ENCODE results near the gene GMDS.

Gene GMDS

GRCh38 chr6:2178125-2178524 lies 67.3 kb downstream of the GMDS start:
- DNase-seq (ENCODE audit: low spot score) = no peak

- DNase-seq (ENCODE audit: low spot score) = no peak
Observed at GRCh38 chr6:2175825-2176224, 69.6 kb downstream of the GMDS start.

GRCh38 chr6:2173203-2173961 lies 72.0 kb downstream of the GMDS start:
- no peak for DNase-seq (ENCODE audit: low spot score)

- DNase-seq (ENCODE audit: low spot score) = no peak
Observed at GRCh38 chr6:2171728-2172127, 73.7 kb downstream of the GMDS start.

GRCh38 chr6:2168480-2168879 lies 76.9 kb downstream of the GMDS start:
- DNase-seq (ENCODE audit: low spot score) = no peak

DNA sequence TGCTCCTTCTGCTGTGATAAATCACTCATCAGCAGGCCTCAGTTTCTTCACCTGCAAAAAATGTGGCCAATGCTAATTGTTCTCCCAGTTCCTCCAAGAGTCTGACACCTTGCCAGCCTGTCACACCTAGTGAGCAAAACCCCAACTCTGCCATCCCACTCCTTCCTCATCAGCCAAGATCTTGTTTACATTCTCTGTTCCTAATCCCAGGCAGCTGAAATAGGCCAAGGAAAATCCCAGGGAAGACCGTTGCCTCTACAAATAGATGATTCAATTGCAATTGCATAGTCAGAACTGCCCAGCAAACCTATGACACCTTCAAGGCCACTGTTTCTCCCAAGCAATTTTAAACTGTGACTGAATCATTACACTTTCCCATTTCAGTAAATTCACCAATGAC lies 78.7 kb downstream of the GMDS start:
- no peak for DNase-seq (ENCODE audit: low spot score)

DNA sequence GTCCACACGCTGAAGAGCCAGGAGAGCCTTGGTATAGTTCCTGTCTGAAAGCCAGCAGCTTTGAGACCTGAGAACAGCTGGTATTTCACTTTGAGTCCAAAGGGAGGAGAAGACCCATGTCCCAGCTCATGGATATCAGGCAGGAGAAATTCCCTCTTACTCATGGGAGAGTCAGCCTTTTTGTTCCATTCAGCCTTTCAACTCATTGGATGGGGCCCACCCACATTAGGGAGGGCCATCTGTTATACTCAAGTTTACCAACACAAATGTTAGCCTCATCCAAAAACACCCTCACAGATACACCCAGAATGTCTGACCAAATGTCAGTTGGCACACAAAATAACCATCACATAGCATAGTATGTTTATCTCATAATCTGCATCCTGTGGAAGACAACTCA lies 80.1 kb downstream of the GMDS start:
- no peak for DNase-seq (ENCODE audit: low spot score)

DNA sequence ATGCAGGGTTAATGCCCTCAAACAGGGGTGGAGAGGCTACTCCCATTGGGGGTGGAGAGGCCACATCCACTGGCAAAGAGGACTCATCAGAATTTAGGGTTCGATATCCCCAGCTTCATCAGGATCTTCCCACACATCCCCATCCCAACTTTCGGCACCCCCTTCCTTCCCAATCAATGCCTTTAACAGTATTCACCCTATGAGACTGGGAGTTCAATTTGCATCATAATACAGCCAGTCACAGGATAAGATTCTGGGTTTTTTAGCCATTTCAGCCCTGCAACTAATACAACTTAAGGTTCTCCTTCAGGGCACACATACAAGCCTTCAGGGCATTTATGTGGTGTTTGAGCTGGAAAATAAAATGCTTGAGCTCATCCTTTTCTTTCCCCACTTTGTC lies 80.9 kb downstream of the GMDS start:
- DNase-seq (ENCODE audit: low spot score) = no peak

- no peak for DNase-seq (ENCODE audit: low spot score)
Observed at GRCh38 chr6:2162079-2162445, 83.3 kb downstream of the GMDS start.

DNA sequence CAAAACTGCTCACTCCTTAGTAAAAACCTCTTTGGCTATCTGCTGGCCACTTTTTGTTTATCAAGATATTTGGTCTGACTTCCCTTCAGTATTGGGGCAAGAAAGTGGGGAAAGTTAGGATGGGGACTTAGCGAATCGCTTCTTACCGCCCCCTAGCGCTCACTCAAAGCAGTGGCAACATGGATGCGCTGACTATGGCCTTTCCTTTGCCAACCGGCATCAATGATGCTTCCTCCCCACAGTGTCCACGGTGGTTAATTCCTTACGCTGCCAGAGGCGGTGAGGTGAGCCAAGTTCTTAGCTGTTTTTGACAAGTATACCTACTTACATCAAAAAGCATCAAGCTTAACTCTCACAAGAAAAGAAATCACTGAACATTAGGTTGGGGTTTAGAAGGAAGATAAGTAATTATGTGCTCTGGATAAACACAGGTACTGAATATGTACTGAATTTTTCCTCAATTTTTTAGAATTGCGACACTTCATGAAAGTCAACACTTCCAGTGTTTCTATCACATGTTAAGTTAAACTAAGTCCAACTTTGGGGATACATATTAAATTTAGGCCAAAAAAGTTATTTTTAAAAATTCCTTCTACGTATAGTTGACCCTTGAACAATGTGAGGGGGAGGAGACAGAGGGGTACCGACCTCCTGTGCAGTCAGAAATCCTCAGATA lies 86.7 kb downstream of the GMDS start:
- DNase-seq (ENCODE audit: low spot score) = no peak

DNA sequence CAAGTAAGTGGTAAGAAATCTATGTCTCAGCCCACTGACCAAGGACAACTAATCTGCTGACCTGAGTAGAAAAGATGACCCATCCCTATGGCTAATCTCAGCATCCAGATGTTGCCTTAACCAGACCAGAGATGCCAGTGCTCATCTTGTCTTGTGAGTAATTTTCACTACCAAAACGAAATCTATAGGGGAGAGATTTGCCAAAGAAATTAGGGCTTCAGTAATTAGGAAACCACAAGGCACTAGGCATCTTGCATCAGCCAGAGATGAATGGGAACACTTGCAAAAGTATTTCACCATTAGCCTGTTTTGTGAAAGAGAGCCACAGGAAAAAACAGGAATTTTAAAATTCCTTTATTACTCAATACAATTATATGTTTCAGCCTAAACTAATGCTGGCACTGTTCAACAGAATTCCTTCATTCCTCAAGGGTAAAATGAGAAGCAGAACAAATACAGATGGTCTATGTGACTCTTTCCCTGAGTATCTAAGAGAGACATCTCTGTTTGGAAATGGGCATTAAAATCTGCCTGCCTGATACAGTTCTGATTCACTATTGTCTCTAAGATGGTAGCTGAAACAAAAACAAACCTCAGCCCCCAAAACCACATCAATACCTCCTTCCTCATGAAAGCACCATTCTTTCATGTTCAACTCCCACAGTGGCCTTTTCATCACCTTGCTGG lies 87.8 kb downstream of the GMDS start:
- no peak for DNase-seq (ENCODE audit: low spot score)

GRCh38 chr6:2155206-2155605 lies 90.2 kb downstream of the GMDS start:
- no peak for DNase-seq (ENCODE audit: low spot score)

GRCh38 chr6:2149361-2150006 lies 95.9 kb downstream of the GMDS start:
- DNase-seq (ENCODE audit: low spot score) = no peak

- no peak for DNase-seq (ENCODE audit: low spot score)
Observed at GRCh38 chr6:2148748-2149147, 96.7 kb downstream of the GMDS start.

- DNase-seq (ENCODE audit: low spot score) = no peak
Observed at GRCh38 chr6:2147766-2148448, 97.5 kb downstream of the GMDS start.

DNA sequence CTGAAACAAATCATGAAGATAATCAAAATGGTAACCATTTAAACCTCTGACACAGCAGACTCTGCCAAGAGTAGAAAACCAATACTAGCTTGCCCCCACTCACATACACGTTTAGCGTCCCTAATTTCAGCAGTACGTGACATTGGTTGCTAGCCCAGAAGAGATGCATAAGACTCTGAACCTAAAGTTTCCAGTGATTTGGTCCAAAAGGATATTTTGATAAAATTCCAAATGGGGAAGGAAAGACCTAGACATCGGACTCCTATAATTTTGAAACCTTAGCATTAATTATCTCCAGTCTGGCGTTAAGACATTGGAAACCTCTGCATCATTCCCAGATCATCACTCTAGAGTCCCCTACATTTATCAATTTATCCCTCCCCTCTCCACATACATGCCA lies 98.1 kb downstream of the GMDS start:
- no peak for DNase-seq (ENCODE audit: low spot score)

GRCh38 chr6:2144210-2144609 lies 101.2 kb downstream of the GMDS start:
- no peak for DNase-seq (ENCODE audit: low spot score)

DNA sequence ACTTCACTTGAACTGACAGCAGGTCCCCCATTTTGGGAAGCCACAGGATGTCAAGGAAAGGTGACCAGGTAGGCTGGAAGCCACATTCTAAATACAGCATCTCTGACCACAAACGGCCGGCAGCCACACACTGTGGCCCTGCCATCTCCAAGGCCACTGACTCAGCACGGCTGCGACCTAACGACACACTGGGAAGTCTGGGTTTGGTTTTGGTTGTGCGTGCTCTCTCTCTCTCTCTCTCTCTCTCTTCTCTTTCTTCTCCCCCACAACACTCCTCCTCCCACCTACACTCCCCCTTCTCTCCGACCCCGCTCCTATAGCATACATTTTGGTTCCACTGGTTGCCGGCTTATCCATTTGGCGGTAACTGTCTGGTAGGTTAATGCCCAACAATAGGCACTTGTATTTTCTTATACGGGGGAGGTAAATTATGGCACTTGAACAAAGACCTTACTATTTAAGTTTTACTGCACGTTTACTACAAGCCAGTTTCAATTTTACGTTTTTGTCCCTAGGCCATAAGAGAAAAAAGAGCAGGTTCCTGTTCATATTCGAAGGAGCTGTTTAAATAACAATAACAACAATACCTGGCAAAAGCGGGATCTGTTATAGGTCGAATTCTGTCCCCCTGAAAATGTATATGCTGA lies 103.6 kb downstream of the GMDS start:
- no peak for DNase-seq (ENCODE audit: low spot score)

DNA sequence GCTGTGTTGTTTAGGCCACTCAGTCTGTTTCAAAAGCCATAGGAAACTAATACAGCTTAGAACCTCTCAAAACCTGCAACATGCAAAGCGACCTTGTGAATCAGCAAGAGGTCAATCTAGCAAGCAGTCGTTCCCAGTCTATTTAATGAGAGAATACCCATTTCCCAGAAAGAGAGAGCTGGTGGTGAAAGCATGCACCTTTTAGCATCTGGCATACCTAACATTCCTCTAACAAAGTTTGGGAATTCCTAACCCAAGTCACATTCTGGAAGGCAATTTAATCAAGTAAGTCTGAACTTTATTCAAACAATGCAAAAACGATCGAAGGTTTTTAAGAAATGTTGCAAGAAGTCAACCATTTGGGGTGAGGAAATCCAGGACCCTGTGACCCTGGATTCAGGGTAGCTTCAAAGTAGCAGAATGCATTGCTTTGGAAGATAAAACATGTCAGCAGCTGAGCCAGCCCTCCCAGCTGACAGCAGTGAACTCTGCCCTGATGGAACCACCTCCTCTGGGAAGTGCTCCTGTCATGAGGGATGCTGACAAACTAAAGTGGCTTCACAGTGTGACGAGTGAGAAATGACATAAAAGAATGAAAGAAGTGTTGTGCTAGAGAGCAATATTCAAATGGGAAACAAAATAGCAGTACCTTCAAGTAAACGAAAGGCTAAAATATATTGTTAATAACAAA lies 104.8 kb downstream of the GMDS start:
- no peak for DNase-seq (ENCODE audit: low spot score)

- no peak for DNase-seq (ENCODE audit: low spot score)
Observed at GRCh38 chr6:2135401-2135800, 110.0 kb downstream of the GMDS start.

- no peak for DNase-seq (ENCODE audit: low spot score)
Observed at GRCh38 chr6:2134554-2134953, 110.9 kb downstream of the GMDS start.
